Vagina (tissue), 2 donors: ENCODE data around the gene TOMM40.

Experiments
- POLR2A ChIP-seq, 2 donors: fragments of 450-650 bp; IDR thresholded peaks; one replicate each; pipeline ENCODE4 v1.6.1; 2017; ENCODE audit warnings: antibody characterized with exemption in 2 of 2, mild to moderate bottlenecking in 2 of 2, moderate library complexity in 2 of 2
- POLR2AphosphoS5 ChIP-seq, 2 donors: sonication (generic); formaldehyde crosslinking; IDR thresholded peaks; one replicate each; pipeline ENCODE4 v1.9.0; 2017; ENCODE audit warnings: antibody characterized with exemption in 2 of 2, mild to moderate bottlenecking in 2 of 2, low read depth in 1 of 2; ENCODE audit not compliant: insufficient read depth in 1 of 2

GRCh38 chr19:44897835-44898234 lies 6.8 kb downstream of the TOMM40 start:
- TF ChIP-seq POLR2A (IDR thresholded peaks at IDR 0.05) (no peak), POLR2AphosphoS5 (IDR thresholded peaks at IDR 0.05; ENCODE audit: insufficient read depth in 1 of 2, low read depth in 1 of 2) (no peak)
